GM18508 (cell line): Measurements from ENCODE around the gene PCDHGB3.
"Not testable (repeated sequence)": the region's sequence is repeated elsewhere in the genome, so short reads cannot be mapped to it uniquely, and the experiment has no call there.

ENCODE experiments used
- ATAC-seq: cut with Tn5 transposase; IDR thresholded peaks from one replicate; pipeline ENCODE4 v1.9.1; 2021; ENCODE audit warnings: moderate number of reproducible peaks; ENCODE audit not compliant: insufficient read depth, unreplicated experiment

PCDHGB3 gene

GRCh38 chr5:141356133-141356532, 13.9 kb upstream of the PCDHGB3 start:
- ATAC-seq: no peak

GRCh38 chr5:141356950-141357349, 13.1 kb upstream of the PCDHGB3 start:
- no peak for ATAC-seq

- ATAC-seq: no peak
These were observed 10.1 kb upstream of the PCDHGB3 start, which contains the start of gene PCDHGB2 for GRCh38 chr5:141359790-141360426. PCDHGB2 (plus strand) TSS chr5:141359994; CDS start chr5:141360136, 142 bp downstream.

GRCh38 chr5:141360685-141361084, 9.4 kb upstream of the PCDHGB3 start:
- ATAC-seq: no peak

DNA sequence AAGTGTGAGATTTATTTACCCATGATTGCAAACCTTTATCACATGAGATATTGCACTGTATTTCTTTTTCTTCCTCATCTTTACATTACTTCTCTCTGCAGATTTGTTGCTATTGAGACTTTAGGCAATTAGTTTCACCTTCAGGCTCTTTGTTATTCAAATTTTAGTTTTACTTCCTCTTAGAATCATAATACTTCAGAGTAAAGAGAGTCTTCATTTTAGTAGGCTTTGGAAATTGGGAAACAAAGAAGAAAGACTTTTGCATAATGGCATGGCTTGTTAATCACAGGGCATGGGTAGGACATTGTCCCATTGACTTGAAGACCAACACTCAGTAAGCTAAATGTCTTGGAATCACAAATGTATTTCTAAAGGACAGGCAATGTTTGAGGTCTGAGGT, 7.3 kb upstream of the PCDHGB3 start:
- ATAC-seq: no peak

- no peak for ATAC-seq
These were observed 5.9 kb upstream of the PCDHGB3 start, which contains the start of gene PCDHGA5 for GRCh38 chr5:141363952-141364660. PCDHGA5 (plus strand) TSS chr5:141364162; CDS start chr5:141364331, 169 bp downstream.

DNA sequence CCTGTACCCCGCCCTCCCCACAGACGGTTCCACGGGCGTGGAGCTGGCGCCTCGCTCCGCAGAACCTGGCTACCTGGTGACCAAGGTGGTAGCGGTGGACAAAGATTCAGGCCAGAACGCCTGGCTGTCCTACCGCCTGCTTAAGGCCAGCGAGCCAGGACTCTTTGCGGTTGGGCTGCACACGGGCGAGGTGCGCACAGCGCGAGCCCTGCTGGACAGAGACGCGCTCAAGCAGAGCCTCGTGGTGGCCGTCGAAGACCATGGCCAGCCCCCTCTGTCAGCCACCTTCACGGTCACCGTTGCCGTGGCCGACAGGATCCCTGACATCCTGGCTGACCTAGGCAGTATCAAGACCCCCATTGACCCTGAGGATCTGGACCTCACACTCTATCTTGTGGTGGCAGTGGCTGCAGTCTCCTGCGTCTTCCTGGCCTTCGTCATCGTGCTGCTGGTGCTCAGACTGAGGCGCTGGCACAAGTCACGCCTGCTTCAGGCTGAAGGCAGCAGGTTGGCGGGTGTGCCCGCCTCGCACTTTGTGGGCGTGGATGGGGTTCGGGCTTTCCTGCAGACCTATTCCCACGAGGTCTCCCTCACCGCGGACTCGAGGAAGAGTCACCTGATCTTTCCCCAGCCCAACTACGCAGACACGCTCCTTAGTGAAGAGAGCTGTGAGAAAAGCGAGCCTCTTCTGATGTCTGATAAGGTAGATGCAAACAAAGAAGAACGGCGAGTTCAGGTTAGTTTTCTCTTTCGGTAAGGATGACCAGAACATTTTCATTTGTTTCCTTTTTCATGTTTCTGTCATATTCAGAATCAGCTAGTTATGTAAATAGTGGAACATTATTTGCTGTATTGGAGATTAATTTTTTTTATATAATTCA, 3.8 kb upstream of the PCDHGB3 start:
- no peak for ATAC-seq

DNA sequence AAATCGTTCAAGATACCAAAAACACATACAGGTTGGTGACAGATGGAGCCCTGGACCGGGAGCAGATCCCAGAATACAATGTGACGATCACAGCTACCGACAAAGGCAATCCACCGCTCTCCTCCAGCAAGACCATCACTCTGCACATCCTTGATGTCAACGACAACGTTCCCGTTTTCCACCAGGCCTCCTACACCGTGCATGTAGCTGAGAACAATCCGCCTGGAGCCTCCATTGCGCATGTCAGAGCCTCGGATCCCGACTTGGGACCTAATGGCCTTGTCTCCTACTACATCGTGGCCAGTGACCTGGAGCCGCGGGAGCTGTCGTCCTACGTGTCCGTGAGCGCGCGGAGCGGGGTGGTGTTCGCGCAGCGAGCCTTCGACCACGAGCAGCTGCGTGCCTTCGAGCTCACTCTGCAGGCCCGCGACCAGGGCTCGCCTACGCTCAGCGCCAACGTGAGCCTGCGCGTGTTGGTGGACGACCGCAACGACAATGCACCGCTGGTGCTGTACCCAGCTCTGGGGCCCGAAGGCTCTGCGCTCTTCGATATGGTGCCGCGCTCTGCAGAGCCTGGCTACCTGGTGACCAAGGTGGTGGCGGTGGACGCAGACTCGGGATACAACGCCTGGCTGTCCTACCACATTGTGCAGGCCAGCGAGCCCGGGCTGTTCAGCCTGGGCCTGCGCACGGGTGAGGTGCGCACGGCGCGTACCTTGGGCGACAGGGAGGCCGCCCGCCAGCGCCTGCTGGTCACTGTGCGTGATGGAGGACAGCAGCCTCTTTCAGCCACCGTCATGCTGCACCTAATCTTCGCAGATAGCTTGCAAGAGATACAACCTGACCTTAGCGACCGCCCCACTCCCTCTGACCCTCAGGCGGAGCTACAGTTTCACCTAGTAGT, 1.8 kb downstream of the PCDHGB3 start:
- no peak for ATAC-seq

DNA sequence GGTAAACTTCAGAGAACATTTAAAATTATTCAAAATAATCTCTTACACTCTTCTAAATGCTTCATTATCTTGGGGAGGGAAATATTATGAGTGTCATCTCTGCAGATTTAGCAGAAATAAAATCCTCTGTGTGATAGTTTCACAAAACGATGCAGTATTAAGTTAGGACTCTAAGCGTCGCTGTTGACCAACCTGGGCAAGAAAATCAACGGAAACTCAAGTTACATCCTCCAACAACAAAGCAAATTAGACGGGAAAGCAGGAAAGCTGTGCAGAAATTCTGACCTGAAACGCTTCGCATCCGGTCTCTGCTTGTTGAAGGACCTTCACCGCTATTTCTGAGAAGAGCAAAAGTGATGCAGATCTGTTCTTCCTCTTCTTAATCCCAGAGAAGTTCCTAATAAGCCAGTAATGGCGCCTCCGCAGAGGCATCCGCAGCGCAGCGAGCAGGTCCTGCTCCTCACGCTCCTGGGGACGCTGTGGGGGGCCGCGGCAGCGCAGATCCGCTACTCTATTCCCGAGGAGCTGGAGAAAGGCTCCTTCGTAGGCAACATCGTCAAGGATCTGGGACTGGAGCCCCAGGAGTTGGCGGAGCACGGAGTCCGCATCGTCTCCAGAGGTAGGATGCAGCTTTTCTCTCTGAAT, 3.8 kb downstream of the PCDHGB3 start, which contains the start of gene PCDHGA6:
TSS of gene PCDHGA6 (plus strand) at position 219 of the 645 bp plus-strand sequence. CDS start at position 412, 193 bp downstream.
- ATAC-seq: no peak

DNA sequence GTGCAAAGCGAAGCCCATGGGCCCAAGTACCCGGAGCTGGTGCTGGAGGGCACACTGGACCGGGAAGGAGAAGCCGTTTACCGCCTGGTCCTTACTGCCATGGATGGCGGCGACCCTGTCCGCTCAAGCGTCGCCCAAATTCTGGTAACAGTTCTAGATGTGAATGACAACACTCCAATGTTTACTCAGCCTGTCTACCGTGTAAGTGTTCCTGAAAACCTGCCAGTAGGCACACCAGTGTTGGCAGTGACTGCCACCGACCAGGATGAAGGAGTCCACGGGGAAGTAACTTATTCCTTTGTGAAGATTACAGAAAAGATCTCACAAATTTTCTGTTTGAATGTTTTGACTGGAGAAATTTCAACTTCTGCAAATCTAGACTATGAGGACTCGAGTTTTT, 4.6 kb downstream of the PCDHGB3 start:
- ATAC-seq: no peak

DNA sequence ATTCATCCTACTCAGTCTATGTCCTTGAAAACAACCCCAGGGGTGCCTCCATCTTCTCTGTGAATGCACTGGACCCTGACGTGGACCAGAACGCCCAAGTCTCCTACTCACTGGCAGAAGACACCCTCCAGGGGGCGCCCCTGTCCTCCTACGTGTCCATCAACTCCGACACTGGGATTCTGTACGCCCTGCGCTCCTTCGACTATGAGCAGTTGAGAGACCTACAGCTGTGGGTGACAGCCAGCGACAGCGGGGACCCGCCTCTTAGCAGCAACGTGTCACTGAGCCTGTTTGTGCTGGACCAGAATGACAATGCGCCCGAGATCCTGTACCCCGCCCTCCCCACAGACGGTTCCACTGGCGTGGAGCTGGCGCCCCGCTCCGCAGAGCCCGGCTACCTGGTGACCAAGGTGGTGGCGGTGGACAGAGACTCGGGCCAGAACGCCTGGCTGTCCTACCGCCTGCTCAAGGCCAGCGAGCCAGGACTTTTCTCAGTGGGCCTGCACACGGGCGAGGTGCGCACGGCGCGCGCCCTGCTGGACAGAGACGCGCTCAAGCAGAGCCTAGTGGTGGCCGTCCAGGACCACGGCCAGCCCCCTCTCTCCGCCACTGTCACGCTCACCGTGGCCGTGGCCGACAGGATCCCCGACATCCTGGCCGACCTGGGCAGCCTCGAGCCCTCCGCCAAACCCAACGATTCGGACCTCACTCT, 5.6 kb downstream of the PCDHGB3 start:
- not testable (repeated sequence) for ATAC-seq

DNA sequence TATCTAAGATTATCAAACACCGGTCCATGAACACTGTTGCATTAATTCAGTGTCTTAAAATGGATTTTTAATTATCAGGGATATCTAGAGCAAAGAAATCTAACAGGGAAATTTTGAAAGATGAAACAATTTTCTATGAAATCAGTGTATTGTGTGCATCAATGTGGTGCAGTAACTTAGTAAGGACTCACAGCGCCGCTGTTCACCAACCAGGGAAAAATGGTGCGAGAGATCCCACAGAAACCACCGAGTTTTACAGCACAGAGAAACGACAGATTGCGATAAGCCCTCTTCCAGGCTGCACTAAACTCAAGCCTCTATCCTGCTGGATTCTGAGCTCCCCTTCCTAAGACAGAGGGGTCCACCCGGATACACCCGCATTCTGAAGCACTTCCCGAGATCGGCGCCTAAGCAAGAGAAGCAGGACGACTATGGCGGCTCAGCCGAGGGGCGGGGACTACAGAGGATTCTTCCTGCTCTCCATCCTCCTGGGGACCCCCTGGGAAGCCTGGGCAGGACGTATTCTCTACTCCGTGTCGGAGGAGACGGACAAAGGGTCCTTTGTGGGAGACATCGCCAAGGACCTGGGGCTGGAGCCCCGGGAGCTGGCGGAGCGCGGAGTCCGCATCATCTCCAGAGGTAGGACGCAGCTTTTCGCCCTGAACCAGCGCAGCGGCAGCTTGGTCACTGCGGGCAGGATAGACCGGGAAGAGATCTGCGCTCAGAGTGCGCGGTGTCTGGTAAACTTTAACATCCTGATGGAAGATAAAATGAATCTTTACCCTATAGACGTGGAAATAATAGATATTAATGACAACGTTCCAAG, 12.6 kb downstream of the PCDHGB3 start, which contains the start of gene PCDHGA7:
TSS of gene PCDHGA7 (plus strand) at position 274 of the 826 bp plus-strand sequence. CDS start at position 432, 158 bp downstream.
- ATAC-seq: no peak

DNA sequence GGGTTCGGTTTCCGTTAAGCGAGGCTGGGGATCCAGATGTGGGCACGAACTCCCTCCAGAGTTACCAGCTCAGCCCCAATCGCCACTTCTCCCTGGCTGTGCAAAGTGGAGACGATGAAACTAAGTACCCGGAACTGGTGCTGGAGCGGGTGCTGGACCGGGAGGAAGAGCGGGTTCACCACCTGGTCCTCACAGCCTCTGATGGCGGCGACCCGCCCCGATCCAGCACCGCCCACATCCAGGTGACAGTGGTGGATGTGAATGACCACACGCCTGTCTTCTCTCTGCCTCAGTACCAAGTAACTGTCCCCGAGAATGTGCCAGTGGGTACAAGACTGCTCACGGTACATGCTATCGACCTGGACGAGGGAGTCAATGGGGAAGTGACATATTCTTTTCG, 13.3 kb downstream of the PCDHGB3 start:
- no peak for ATAC-seq

GRCh38 chr5:141384471-141385267, 14.6 kb downstream of the PCDHGB3 start:
- no peak for ATAC-seq

DNA sequence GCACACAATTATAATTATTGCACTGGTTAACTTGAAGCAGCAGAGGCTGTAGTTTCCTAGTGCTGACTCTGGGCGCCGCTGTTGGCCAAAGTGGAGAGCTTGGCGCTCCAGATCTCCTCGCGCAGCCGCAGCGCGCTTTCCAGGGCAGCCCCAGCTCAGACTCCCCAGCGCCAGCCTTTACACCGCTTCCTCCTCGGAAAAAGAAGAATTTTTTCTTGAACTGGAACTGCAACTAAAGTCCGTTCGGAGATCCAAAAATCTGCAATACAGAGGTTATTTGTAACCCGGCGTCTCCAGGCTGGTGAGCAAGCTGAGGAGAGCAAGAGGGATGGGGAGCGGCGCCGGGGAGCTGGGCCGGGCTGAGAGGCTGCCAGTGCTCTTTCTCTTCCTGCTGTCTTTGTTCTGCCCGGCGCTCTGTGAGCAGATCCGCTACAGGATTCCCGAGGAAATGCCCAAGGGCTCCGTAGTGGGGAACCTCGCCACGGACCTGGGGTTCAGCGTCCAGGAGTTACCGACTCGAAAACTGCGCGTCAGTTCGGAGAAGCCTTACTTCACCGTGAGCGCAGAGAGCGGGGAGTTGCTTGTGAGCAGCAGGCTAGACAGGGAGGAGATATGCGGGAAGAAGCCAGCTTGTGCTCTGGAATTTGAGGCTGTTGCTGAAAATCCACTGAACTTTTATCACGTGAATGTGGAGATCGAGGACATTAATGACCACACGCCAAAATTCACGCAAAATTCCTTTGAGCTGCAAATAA, 17.7 kb downstream of the PCDHGB3 start, which contains the start of gene PCDHGB4:
TSS of gene PCDHGB4 (plus strand) at position 142 of the 755 bp plus-strand sequence. CDS start at position 329, 187 bp downstream.
- peak; percentile 89 for ATAC-seq

- no peak for ATAC-seq
These were observed 18.6 kb downstream of the PCDHGB3 start for GRCh38 chr5:141388661-141389060.
